Lower lobe of right lung (tissue), 2 donors: ENCODE results near the gene LRRC10B. TPM values are rescaled to one million over a fixed set of nuclear protein-coding genes. Genes with fewer than 3 reads are reported as not detected.

ENCODE experiments used
- ATAC-seq, 2 donors: fragments of 200-7000 bp; cut with Tn5 transposase; one replicate each; pipeline ENCODE4 v1.9.1; 2020 to 2022; ENCODE audit warnings: mild to moderate bottlenecking in 2 of 2, moderate library complexity in 2 of 2
- DNase-seq: peaks from one replicate; pipeline ENCODE4 v3.0.0-alpha.2; 2020
- H3K27ac ChIP-seq: fragments of 200-600 bp; one replicate; pipeline ENCODE4 v1.8.0; 2022
- H3K27me3 ChIP-seq: fragments of 200-600 bp; one replicate; pipeline ENCODE4 v1.8.0; 2022; ENCODE audit warnings: low read depth
- H3K36me3 ChIP-seq: fragments of 200-600 bp; one replicate; pipeline ENCODE4 v1.8.0; 2022; ENCODE audit warnings: mild to moderate bottlenecking
- H3K4me1 ChIP-seq: fragments of 200-600 bp; one replicate; pipeline ENCODE4 v1.8.0; 2022
- H3K4me3 ChIP-seq: fragments of 200-600 bp; one replicate; pipeline ENCODE4 v1.8.0; 2022; ENCODE audit warnings: mild to moderate bottlenecking
- H3K9me3 ChIP-seq: fragments of 200-600 bp; one replicate; pipeline ENCODE4 v1.8.0; 2022
- CTCF ChIP-seq: fragments of 200-600 bp; IDR thresholded peaks from one replicate; pipeline ENCODE4 v1.8.0; 2022; ENCODE audit warnings: antibody characterized with exemption, mild to moderate bottlenecking
- intact Hi-C: fragments of 100-400 bp; cut with DNase I; formaldehyde crosslinking; loops from one replicate; pipeline ENCODE4 v1.11.0; 2022
- total RNA-seq: library from RNA; stranded (reverse); fragmentation: NEBNext Ultra II Directional; extraction: Animal tissue kit (Norgen Biotek cat#: 25700); gene quantifications from one replicate; pipeline ENCODE4 v1.2.1, GENCODE V29; 2021
- donor health status: DM: no; HTN: yes; CAD: no; lungs with severe emphysema.

Gene LRRC10B
- total RNA-seq, 1 donor from 2014 or later, result 6.4 TPM

DNA sequence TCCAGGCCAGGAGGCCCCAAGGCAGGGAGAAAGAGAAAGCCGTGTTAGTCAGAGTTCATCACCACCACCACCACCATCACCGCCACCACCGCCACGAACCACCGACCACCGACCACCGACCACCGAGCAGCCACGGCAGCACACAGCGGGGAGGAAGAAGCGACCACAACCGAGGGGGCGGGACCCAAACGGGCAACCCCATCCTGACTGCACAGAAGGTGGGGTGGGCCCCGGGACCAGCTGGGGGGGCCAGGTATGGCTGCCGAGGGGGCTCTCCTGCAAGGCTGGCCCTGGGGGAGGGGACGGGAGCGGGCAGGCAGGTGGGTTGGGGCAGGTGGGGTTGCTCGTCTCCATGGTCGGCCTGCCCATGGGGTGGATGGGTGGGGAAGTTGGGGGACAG is 38.1 kb downstream of the LRRC10B start:
- no peaks in the 10 kb centered on the region for H3K4me1 ChIP-seq
- ATAC-seq (no peak), DNase-seq (no peak)
- no peaks in the 10 kb centered on the region for H3K9me3 ChIP-seq
- no peaks in the 10 kb centered on the region for H3K27me3 ChIP-seq
- H3K27ac ChIP-seq, result no peak overlapping the region
- H3K4me3 ChIP-seq, result no peak overlapping the region
- H3K36me3 ChIP-seq, result no peaks in the 10 kb centered on the region
- intact Hi-C loops, result no loop called here
- TF ChIP-seq CTCF, result no peak

- intact Hi-C loops, result no loop called here
- no peak for ATAC-seq
- no peaks in the 10 kb centered on the region for H3K4me1 ChIP-seq
- H3K9me3 ChIP-seq, result no peaks in the 10 kb centered on the region
- H3K4me3 ChIP-seq, result no peak overlapping the region
- H3K27me3 ChIP-seq, result no peaks in the 10 kb centered on the region
- H3K27ac ChIP-seq, result no peak overlapping the region
- DNase-seq, result no peak
- no peak for TF ChIP-seq CTCF
- no peaks in the 10 kb centered on the region for H3K36me3 ChIP-seq
Observed at GRCh38 chr11:61547246-61547645, 38.7 kb downstream of the LRRC10B start.

GRCh38 chr11:61549177-61549576 is 40.6 kb downstream of the LRRC10B start:
- H3K36me3 ChIP-seq, result no peaks in the 10 kb centered on the region
- H3K9me3 ChIP-seq, result no peaks in the 10 kb centered on the region
- no peak for ATAC-seq
- no peak for DNase-seq
- no peaks in the 10 kb centered on the region for H3K4me1 ChIP-seq
- TF ChIP-seq CTCF, result no peak
- intact Hi-C loops, result no loop called here
- H3K4me3 ChIP-seq, result no peak overlapping the region
- no peak overlapping the region for H3K27ac ChIP-seq
- H3K27me3 ChIP-seq, result peaks cover 11% of the 10 kb centered on the region

GRCh38 chr11:61549662-61550568 is 41.4 kb downstream of the LRRC10B start:
- H3K9me3 ChIP-seq, result no peaks in the 10 kb centered on the region
- peaks cover 17% of the 10 kb centered on the region for H3K27me3 ChIP-seq
- no peaks in the 10 kb centered on the region for H3K36me3 ChIP-seq
- no peak for ATAC-seq
- DNase-seq, result no peak
- no peaks in the 10 kb centered on the region for H3K4me1 ChIP-seq
- TF ChIP-seq CTCF, result no peak
- no peak overlapping the region for H3K27ac ChIP-seq
- no peak overlapping the region for H3K4me3 ChIP-seq
- intact Hi-C loops, result no loop called here

DNA sequence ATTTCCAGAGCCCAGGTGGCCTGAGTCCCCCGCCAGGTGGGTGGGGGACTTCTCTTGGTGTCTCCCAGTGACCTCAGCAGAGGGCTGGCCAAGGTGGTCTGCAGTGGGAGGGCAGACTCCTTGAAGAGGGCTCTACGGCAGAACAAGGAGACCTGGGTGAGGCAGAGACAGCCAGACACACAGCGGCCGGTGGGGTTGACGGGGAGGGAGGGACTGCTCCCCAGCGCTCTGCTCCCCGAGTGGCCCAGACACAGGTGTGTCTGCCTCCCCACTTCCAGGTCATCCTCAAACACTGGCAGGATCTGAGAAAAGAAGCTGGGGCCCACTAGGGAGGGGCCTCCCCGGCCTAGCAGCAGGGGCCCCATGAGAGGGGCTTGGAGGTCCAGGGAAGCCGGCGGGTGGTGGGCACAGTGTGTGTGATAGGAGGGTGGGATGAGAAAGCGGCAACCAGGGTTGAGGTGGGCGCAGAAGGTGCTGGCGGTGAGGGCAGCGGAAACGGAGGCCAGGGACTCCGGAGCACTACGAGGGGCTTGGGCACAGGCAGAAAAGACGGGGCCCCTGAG is 42.2 kb downstream of the LRRC10B start:
- no peaks in the 10 kb centered on the region for H3K4me1 ChIP-seq
- ATAC-seq (no peak), DNase-seq (no peak)
- H3K27ac ChIP-seq, result no peak overlapping the region
- no peaks in the 10 kb centered on the region for H3K36me3 ChIP-seq
- H3K27me3 ChIP-seq, result peaks cover 24% of the 10 kb centered on the region
- H3K4me3 ChIP-seq, result no peak overlapping the region
- no peaks in the 10 kb centered on the region for H3K9me3 ChIP-seq
- TF ChIP-seq CTCF, result no peak
- intact Hi-C loops, result no loop called here
